Ishikawa (cell line): Measurements from ENCODE around the gene IL13RA2.

Source experiments
- CEBPB ChIP-seq: IDR thresholded peaks from 2 replicates; pipeline ENCODE4 v1.6.1; 2012
- CREB1 ChIP-seq: IDR thresholded peaks from 2 replicates; pipeline ENCODE4 v1.6.1; 2012; ENCODE audit warnings: low read depth
- EGR1 ChIP-seq: IDR thresholded peaks from 2 replicates; pipeline ENCODE4 v1.6.1; 2012
- EP300 ChIP-seq: IDR thresholded peaks from 2 replicates; pipeline ENCODE4 v1.6.1; 2012; ENCODE audit warnings: borderline replicate concordance
- FOXM1 ChIP-seq: IDR thresholded peaks from 2 replicates; pipeline ENCODE4 v1.6.1; 2012; ENCODE audit warnings: low read depth, borderline replicate concordance
- MAX ChIP-seq: IDR thresholded peaks from 2 replicates; pipeline ENCODE4 v1.6.1; 2012
- NFIC ChIP-seq: IDR thresholded peaks from 2 replicates; pipeline ENCODE4 v1.6.1; 2012
- RAD21 ChIP-seq: IDR thresholded peaks from 2 replicates; pipeline ENCODE4 v1.6.1; 2012; ENCODE audit warnings: low read depth
- TAF1 ChIP-seq: IDR thresholded peaks from 2 replicates; pipeline ENCODE4 v1.6.1; 2012; ENCODE audit warnings: low read depth, mild to moderate bottlenecking
- TCF12 ChIP-seq: IDR thresholded peaks from 2 replicates; pipeline ENCODE4 v1.6.1; 2012; ENCODE audit warnings: low read depth
- TEAD4 ChIP-seq: IDR thresholded peaks from 2 replicates; pipeline ENCODE4 v1.6.1; 2012
- YY1 ChIP-seq: IDR thresholded peaks from 2 replicates; pipeline ENCODE4 v1.6.1; 2012; ENCODE audit warnings: low read depth
- ZBTB7A ChIP-seq: IDR thresholded peaks from 2 replicates; pipeline ENCODE4 v1.6.1; 2012; ENCODE audit warnings: low read depth
- TF ChIP-seq, protein P1 (sequence below): IDR thresholded peaks from 2 replicates; pipeline ENCODE4 v1.6.1; 2012
- TF ChIP-seq, protein P2 (sequence below): IDR thresholded peaks from 2 replicates; pipeline ENCODE4 v1.6.1; 2012; ENCODE audit warnings: low read depth, mild to moderate bottlenecking

The IL13RA2 gene

DNA sequence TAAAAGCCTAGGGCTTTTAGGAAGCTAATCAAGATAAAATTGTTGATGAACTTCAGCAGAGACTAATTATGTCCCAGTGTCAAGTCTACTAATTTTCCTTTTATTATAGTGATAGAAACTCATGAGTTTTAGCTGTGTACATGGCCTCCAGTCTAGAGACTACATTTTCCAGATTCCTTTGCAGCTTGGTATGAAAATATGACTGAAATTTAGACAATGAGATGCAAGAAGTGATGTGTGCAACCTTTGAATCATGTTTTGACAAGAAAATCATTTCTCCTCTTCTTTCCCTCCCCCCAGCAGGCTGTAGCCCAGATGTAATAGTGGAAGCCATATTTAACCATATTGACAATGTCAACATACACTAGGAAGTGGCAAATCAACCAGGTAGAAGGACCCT lies 30.3 kb upstream of the IL13RA2 start:
- TF ChIP-seq TEAD4 (no peak), FOXM1 (no peak), TAF1 (no peak), RAD21 (no peak), EGR1 (no peak), TCF12 (no peak), ZBTB7A (no peak), CEBPB (no peak), YY1 (no peak)
- TF ChIP-seq, protein P1, sequence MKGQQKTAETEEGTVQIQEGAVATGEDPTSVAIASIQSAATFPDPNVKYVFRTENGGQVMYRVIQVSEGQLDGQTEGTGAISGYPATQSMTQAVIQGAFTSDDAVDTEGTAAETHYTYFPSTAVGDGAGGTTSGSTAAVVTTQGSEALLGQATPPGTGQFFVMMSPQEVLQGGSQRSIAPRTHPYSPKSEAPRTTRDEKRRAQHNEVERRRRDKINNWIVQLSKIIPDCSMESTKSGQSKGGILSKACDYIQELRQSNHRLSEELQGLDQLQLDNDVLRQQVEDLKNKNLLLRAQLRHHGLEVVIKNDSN = no peak

DNA sequence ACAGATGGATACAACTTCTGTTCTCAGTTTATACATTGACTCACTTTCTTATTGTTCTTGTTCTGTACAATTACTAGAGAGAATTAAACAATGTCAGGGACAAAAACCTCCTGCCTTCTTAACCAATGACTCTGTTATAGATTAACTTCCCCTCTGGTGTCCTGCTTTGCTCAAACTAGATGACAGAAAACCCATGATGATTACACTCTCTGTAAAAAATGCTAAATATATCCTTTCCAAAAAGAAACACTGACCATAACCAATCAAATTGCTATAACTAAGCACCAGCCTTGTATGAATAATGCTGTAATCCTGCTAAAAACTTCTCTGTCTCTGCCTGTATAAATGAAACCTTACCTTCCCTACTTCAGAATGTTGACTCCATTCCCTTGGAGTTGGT lies 29.8 kb upstream of the IL13RA2 start:
- TF ChIP-seq CREB1 = no peak
- no peak for TF ChIP-seq RAD21
- no peak for TF ChIP-seq FOXM1
- TF ChIP-seq YY1 = no peak
- no peak for TF ChIP-seq EP300
- TF ChIP-seq NFIC = no peak
- TF ChIP-seq MAX = no peak
- TF ChIP-seq, protein P2, sequence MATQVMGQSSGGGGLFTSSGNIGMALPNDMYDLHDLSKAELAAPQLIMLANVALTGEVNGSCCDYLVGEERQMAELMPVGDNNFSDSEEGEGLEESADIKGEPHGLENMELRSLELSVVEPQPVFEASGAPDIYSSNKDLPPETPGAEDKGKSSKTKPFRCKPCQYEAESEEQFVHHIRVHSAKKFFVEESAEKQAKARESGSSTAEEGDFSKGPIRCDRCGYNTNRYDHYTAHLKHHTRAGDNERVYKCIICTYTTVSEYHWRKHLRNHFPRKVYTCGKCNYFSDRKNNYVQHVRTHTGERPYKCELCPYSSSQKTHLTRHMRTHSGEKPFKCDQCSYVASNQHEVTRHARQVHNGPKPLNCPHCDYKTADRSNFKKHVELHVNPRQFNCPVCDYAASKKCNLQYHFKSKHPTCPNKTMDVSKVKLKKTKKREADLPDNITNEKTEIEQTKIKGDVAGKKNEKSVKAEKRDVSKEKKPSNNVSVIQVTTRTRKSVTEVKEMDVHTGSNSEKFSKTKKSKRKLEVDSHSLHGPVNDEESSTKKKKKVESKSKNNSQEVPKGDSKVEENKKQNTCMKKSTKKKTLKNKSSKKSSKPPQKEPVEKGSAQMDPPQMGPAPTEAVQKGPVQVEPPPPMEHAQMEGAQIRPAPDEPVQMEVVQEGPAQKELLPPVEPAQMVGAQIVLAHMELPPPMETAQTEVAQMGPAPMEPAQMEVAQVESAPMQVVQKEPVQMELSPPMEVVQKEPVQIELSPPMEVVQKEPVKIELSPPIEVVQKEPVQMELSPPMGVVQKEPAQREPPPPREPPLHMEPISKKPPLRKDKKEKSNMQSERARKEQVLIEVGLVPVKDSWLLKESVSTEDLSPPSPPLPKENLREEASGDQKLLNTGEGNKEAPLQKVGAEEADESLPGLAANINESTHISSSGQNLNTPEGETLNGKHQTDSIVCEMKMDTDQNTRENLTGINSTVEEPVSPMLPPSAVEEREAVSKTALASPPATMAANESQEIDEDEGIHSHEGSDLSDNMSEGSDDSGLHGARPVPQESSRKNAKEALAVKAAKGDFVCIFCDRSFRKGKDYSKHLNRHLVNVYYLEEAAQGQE = no peak
- TF ChIP-seq ZBTB7A = no peak
- TF ChIP-seq EGR1 = no peak
- no peak for TF ChIP-seq CEBPB
- TF ChIP-seq TAF1 = no peak
- no peak for TF ChIP-seq TCF12
- TF ChIP-seq TEAD4 = no peak
- TF ChIP-seq, protein P1 = no peak

DNA sequence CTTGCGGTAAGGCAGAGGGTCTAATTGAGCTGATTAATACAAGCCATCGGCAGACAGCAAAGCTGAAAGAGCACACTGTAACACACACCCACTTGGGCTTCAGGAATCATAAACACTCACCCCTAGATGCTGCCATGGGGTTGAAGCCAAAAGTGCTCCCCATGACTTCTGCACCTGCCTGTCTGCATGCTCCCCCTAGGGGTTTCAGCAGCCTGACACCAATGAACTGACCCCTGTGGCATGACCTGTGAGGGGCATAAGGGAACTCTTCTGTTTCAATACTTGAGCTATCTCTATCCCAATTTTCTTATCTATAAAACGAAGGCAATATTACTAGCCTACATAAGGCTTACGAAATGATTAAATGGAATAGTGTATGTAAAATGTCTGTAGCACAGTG lies 23.0 kb upstream of the IL13RA2 start:
- TF ChIP-seq EGR1 (no peak), MAX (no peak), YY1 (no peak), CREB1 (no peak), RAD21 (no peak), CEBPB (no peak), TAF1 (no peak), FOXM1 (no peak), EP300 (no peak), ZBTB7A (no peak), NFIC (no peak), TEAD4 (no peak), TCF12 (no peak)
- TF ChIP-seq, protein P2 = no peak
- TF ChIP-seq, protein P1 = no peak

DNA sequence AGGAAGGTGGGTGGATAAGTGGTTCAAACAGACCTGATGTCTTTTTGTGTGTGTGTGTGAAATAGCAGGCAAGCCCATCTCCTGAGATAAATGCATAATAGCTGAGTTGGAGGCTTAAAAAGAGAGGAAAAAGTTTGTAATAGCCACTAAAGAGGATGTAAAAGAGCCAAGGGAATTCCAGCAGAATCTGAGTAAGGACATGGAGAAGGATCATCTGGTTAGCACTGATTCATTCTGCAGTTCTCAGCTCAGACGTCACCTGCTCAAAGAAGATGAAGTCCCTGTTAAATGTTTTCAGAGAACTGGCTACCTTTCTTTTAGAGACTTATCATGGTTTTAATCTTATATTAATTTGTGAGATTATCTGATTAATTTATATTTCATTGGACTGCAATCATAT lies 21.0 kb upstream of the IL13RA2 start:
- no peak for TF ChIP-seq EP300
- no peak for TF ChIP-seq CEBPB
- TF ChIP-seq TAF1 = no peak
- TF ChIP-seq RAD21 = no peak
- TF ChIP-seq, protein P1 = no peak
- no peak for TF ChIP-seq TCF12
- no peak for TF ChIP-seq CREB1
- TF ChIP-seq ZBTB7A = no peak
- TF ChIP-seq, protein P2 = no peak
